GM21619 (cell line): ENCODE measurements around the gene NCDN.

Experiments used
- ATAC-seq: cut with Tn5 transposase; IDR thresholded peaks from one replicate; pipeline ENCODE4 v1.9.1; 2021; ENCODE audit not compliant: unreplicated experiment

The NCDN gene, protein sequence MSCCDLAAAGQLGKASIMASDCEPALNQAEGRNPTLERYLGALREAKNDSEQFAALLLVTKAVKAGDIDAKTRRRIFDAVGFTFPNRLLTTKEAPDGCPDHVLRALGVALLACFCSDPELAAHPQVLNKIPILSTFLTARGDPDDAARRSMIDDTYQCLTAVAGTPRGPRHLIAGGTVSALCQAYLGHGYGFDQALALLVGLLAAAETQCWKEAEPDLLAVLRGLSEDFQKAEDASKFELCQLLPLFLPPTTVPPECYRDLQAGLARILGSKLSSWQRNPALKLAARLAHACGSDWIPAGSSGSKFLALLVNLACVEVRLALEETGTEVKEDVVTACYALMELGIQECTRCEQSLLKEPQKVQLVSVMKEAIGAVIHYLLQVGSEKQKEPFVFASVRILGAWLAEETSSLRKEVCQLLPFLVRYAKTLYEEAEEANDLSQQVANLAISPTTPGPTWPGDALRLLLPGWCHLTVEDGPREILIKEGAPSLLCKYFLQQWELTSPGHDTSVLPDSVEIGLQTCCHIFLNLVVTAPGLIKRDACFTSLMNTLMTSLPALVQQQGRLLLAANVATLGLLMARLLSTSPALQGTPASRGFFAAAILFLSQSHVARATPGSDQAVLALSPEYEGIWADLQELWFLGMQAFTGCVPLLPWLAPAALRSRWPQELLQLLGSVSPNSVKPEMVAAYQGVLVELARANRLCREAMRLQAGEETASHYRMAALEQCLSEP

DNA sequence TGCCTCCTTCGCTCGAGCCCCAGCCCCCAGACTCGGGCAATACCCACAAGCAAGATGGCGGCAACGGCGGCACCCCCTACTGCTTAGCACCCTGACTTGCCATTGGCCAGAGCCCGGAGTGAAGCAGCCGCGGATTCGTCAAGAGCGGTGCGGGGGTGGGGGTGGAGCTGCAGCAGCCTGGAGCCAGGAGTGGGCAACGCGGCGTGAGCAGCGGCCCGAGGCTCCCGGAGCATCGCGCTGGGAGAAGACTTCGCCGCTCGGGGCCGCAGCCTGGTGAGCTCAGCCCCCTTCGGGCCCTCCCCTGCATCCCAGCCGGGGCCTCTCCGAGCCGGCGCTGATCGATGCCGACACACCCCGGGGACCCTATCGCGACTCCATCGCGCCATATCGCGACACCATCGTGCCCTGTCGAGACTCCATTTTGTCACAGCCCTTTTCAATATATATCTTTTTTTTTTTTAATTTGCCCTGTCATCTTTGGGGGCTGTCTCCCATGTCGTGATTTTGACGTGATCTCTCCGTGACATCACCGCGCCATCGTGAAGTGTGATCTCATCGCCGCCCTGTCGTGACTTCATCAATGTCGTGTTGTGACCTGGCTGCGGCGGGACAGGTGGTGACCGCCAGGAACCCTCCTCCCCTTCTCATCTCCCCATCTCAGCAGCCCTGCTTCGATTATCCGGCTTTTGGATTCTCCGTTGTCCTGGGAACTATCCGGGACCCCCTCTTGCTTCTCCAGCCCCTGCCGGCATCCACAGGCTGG, at the start of gene NCDN:
Gene NCDN, plus strand, starts transcription at position 189 of the 763 bp plus-strand sequence. Its CDS starts 392 bp downstream, at position 581.
- ATAC-seq = peak; percentile 79

GRCh38 chr1:35507947-35508346, 49.7 kb upstream of the NCDN start:
- ATAC-seq = no peak

DNA sequence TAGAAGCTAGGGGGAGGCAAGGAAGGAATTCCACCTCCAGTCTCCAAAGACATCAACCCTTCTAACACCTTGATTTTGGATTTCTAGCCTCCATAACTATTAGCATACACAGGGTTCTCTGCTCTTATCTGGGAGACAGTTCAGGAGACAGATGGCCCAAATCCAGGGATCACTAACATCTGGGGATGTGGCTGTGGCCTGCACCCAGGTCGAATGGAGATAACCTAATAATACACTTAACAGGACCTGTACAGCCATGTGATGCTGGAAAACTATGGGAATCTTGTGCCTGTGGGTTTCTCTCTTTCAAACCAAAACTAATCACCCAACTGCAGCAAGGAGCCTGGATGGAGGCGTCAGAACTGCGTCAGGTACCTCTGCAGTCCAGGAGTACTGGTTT, 48.0 kb upstream of the NCDN start:
- no peak for ATAC-seq

DNA sequence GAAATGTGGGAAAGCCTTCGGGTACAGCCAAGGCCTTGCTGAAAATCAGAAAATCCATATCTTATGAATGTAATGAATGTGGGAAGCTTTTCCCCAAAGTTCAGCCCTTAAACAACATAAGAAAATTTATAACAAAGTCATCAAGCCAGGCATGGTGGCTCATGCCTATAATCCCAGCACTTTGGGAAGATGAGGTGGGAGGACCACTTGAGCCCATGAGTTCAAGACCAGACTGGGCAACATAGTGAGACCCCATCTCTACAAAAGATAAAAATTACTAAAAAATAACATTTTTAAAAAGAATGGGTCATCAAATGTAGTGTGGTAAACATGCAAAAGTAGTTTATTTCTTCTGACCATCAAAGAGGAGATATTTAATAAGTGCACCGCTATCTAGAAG, 46.3 kb upstream of the NCDN start:
- no peak for ATAC-seq

DNA sequence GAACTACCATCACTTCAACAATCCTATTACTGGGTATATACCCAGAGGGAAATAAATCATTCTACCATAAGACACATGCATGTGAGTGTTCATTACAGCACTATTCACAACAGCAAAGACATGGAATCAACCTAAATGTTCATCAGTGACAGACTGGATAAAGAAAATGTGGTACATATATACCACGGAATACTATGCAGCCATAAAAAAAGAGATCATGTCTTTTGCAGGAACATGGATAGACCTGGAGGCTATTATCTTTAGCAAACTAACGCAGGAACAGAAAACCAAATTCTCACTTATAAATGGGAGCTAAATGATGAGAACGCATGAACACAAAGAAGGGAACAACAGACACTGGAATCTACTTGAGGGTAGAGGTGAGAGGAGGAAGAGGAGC, 39.4 kb upstream of the NCDN start:
- ATAC-seq = no peak

DNA sequence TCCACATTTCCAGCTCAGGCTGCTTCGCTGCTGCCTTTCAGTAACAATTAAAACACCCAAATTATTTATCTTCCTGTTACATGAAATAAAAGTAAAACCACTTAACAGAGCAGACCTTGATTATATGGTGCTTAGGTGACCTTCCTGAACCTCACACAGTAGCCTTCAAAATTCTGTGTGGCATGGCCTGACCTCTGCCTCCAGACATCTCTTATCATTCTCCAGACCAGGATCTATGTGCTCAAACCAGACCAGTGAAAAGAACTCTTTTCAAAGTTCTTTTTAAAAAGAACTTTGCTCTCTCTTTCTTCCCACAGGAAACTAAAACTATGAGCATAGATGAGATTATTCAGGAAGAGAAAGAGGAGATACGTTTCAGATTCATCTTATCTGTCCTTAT, 38.2 kb upstream of the NCDN start:
- ATAC-seq = no peak

DNA sequence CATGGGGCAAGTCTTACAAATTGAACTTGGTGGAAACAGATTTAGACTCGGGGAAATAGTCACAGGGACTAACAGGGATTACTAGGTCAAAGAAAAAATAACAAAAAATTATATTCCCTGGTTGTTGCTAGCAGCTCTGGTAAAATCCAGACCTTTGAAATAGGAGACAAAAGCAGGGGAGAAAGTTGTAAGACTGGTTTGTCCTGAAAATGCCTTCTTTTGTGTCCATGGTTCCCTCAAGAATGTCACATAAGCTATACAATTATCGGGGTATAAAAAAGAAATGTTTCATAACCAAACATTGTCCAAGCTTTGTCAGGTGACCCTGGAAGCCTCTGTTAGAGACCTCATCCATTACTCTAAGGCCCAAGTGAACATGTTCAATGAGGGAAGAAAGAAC, 33.5 kb upstream of the NCDN start:
- ATAC-seq = no peak

GRCh38 chr1:35530168-35530567, 27.4 kb upstream of the NCDN start:
- ATAC-seq = no peak

DNA sequence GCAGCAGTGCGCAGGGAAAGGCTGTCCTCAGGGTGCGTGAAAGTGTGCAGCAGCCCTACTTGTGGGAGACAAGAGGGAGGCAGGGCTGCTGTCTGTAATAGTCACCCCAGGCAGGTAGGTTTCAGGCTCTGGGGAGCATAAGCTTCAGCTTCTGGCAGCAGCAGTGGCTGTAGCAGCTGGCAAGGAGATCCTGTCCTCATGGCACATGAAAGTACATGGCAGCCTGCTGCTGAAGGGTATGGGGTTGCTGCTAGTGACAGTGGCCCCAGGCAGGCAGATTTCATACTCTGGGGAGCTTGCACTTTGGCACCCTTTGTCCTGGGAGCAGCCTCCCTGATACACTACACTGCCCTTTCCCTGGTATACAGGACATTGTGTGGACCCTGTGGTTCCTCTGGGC, 26.7 kb upstream of the NCDN start:
- no peak for ATAC-seq

GRCh38 chr1:35531368-35531767, 26.2 kb upstream of the NCDN start:
- ATAC-seq = no peak

DNA sequence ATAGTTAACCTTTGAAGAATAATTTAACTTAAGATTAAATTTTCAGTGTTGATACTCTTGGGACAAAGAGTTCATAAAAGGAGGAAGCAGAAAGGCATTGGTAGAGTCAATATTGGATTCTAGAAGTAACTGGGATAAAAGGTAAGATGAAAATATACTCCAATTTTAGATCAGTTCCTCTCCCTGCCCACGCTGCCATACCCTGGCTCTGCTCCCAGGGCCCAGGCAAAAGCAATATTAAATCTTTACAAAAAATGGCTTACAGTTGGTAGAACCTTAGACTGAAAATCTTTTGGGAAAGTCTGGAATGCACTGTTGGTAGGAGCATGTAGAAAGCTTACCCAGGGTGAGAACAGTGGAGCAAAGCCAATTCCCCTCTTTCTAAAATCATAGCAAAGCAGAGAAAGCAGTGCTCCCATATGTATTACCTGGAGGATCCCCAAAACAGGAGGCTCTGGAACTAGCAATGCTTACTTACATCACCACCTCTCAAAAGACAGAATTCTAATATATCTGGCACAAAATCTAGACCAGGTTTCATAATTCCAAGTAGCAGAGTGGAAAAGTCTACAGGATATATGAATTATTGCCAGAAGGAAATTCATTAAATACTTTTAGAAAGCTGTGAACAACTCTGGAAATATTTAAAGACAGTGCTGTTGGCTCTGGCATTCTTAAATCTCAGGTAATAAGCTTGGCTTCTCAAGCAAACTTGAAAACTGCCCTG, 24.9 kb upstream of the NCDN start:
- no peak for ATAC-seq

GRCh38 chr1:35533586-35533985, 24.0 kb upstream of the NCDN start:
- no peak for ATAC-seq

DNA sequence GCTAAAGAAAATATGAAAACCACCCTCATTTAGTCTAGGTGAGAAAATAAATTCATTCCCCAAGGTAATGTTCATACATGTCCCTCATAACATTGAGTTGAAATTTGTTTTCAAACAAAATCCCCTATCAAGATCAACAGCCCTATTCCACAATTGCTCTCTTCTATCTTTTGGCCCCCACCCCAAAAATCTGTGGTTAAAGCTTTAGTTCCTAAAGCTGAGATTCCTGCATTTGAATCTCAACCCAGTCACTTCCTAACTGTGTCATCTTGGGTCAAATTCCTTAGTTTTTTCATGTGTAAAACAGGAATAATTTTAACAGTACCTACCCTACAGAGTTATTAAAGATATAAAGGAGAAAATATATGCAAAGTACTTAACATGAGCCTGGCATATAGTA, 22.4 kb upstream of the NCDN start:
- no peak for ATAC-seq

GRCh38 chr1:35536556-35537162, 20.9 kb upstream of the NCDN start:
- ATAC-seq = no peak

DNA sequence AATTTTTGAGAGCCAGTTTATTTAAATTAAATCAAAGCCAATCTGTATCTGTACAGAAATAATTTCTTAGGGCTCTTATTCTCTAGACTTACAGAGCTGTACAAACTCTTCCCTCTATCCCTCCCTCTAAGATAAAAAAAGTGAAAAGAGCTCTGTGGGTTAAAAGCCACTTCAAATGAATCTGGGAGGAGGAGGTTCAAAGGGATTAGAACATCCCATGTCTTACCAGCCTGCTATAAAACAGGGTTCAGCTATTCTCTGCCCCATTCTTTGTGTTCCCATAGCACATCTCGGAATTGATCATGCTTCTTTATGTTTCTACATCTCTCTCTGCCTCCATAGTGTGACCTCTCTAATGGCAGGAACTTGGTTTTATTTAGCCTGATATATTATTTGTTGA, 19.8 kb upstream of the NCDN start:
- ATAC-seq = no peak

- ATAC-seq = peak; percentile 47
These were observed 18.4 kb upstream of the NCDN start for GRCh38 chr1:35539073-35539823.

- ATAC-seq = peak; percentile 39
These were observed 17.8 kb upstream of the NCDN start for GRCh38 chr1:35539824-35540261.

DNA sequence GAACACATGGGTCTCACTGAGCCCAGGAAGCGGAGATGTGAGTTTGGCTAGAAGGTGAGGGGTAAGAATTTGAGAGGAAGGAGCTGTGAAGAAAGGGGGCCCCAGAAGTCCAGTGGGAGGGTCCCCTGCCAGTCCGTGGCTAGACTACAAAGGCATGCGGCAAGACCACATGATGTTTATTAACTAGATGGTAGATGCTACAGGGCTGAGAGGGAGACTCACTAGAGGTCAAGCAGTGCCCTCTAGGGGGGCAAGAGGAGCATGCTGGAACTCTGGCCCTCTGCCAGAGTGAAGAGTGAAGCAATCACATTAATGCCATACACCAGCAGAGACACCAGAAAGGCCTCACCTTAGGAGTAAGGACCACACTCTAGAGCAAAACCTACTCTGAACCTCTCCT, 12.6 kb upstream of the NCDN start:
- ATAC-seq = no peak

GRCh38 chr1:35546614-35547013, 11.0 kb upstream of the NCDN start:
- no peak for ATAC-seq

GRCh38 chr1:35553851-35554250, 3.7 kb upstream of the NCDN start:
- ATAC-seq = no peak
